D721Med (cell line): Measurements from ENCODE around the gene ATF2.

Experiments used
- DNase-seq: peaks from one replicate; pipeline ENCODE4 v3.0.0; 2011; ENCODE audit warnings: low spot score; ENCODE audit not compliant: insufficient read length
- FAIRE-seq: peaks from 2 replicates; lab custom pipeline; 2011; peaks lifted over from hg19 to GRCh38; lab: Jason Lieb, UNC
- CTCF ChIP-seq: IDR thresholded peaks from 2 replicates; pipeline ENCODE4 v1.5.1; 2012; ENCODE audit warnings: mild to moderate bottlenecking, control low read depth; ENCODE audit not compliant: insufficient read depth; ENCODE audit errors: missing control alignments

The ATF2 gene

DNA sequence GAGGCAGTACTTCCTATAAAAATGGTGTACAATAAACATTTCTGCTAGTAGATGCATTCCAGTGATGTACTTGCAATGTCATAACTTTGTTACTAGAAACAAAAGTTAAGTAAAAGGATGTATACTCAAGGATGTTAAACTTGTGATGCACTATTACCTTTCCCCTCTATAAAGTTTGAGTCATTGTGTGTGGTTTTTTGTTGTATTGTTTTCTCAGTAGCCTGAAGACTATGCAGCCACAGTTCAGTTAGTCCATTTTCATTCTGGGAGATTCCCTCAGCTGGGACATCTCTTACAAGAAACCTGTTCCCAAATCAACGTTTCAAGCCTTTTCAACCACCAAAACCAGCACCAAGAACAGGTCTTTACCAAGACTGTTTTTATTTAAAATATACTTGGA is 7.9 kb upstream of the ATF2 start:
- no peak for FAIRE-seq
- DNase-seq: no peak
- TF ChIP-seq CTCF: no peak

- no peak for TF ChIP-seq CTCF
- DNase-seq: no peak
- no peak for FAIRE-seq
Observed at GRCh38 chr2:175175320-175175719, 7.3 kb upstream of the ATF2 start.

GRCh38 chr2:175170659-175171304 is 2.8 kb upstream of the ATF2 start:
- no peak for TF ChIP-seq CTCF
- FAIRE-seq: no peak
- DNase-seq: no peak

GRCh38 chr2:175169191-175169590 is 1.2 kb upstream of the ATF2 start:
- DNase-seq (no peak), FAIRE-seq (no peak)
- no peak for TF ChIP-seq CTCF

- FAIRE-seq (no peak), DNase-seq (no peak)
- TF ChIP-seq CTCF: no peak
Observed at GRCh38 chr2:175168564-175168945, 552 bp upstream of the ATF2 start.

DNA sequence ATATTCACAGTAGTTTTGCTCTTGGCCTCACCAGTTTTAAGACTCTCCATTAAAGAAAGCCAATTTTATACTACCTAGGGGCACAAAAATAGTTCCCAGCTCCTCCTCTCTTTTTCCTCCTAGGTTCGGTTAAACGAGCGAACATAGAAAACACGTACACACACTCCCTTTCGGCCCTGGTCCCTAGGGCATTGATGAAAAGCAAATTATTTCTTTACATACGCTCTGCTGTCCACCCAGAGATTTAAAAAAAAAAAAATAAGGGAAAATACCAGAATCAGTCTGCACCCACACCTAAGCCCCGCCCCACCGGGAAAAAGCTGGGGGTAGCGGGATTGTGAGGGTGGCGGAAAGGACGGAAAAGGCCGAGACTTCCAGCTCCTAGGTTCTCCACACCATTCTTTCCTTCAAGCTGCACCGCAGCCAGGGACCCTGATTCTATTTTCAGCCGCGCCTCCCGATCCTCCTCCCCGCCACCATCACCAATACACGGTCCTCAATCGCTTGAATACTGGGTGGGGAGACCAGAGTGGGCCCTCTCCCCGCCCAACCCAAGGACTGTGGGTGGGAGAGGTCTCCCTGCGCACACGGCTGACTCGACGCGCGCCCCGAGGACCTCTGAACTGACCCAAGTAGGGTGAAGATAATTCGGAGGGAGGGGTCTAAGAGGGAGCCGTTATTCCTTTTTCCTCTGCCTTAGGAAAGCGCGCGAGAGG is 769 bp downstream of the ATF2 start:
- DNase-seq: no peak
- TF ChIP-seq CTCF: no peak
- no peak for FAIRE-seq

- DNase-seq (no peak), FAIRE-seq (no peak)
- TF ChIP-seq CTCF: no peak
Observed at GRCh38 chr2:175166216-175166824, 1.7 kb downstream of the ATF2 start.
